Mucosa of rectum (tissue), 2 donors: ENCODE data around the gene MME.
"Not testable (repeated sequence)": the region's sequence is repeated elsewhere in the genome, so short reads cannot be mapped to it uniquely, and the experiment has no call there.

Experiments
- H3K27ac ChIP-seq, 2 donors: one replicate each; pipeline ENCODE4 v1.7.0; 2013; ENCODE audit warnings: inconsistent platforms in 2 of 2, low read depth in 2 of 2, low read length in 2 of 2
- H3K27me3 ChIP-seq, 2 donors: one replicate each; pipeline ENCODE4 v1.7.0; 2013; ENCODE audit warnings: low read length in 2 of 2; ENCODE audit not compliant: control insufficient read depth in 2 of 2, insufficient read depth in 2 of 2
- H3K36me3 ChIP-seq, 2 donors: one replicate each; pipeline ENCODE4 v1.7.0; 2013; ENCODE audit warnings: low read length in 2 of 2; ENCODE audit not compliant: control insufficient read depth in 2 of 2, insufficient read depth in 2 of 2
- H3K4me1 ChIP-seq, 2 donors: one replicate each; pipeline ENCODE4 v1.7.0; 2013; ENCODE audit warnings: low read length in 2 of 2, mild to moderate bottlenecking in 1 of 2; ENCODE audit not compliant: control insufficient read depth in 2 of 2, insufficient read depth in 2 of 2
- H3K4me3 ChIP-seq, 2 donors: one replicate each; pipeline ENCODE4 v1.7.0; 2013; ENCODE audit warnings: low read length in 2 of 2
- H3K9ac ChIP-seq, 2 donors: one replicate each; pipeline ENCODE4 v1.7.0; 2013; ENCODE audit warnings: low read length in 2 of 2, low read depth in 1 of 2, mild to moderate bottlenecking in 1 of 2
- H3K9me3 ChIP-seq, 2 donors: one replicate each; pipeline ENCODE4 v1.7.0; 2013; ENCODE audit warnings: low read length in 2 of 2; ENCODE audit not compliant: control insufficient read depth in 2 of 2
- donor health status: healthy.
- donor health status: Normal muscosa, but diverticular disease.

Gene MME

GRCh38 chr3:155130001-155130400 lies 49.9 kb downstream of the MME start:
- no peaks in the 10 kb centered on the region for H3K36me3 ChIP-seq
- no peak overlapping the region for H3K9ac ChIP-seq
- H3K4me3 ChIP-seq = no peak overlapping the region
- H3K4me1 ChIP-seq = no peaks in the 10 kb centered on the region
- H3K27ac ChIP-seq = no peak overlapping the region
- H3K9me3 ChIP-seq = no peaks in the 10 kb centered on the region
- no peaks in the 10 kb centered on the region for H3K27me3 ChIP-seq

GRCh38 chr3:155131104-155131503 lies 51.0 kb downstream of the MME start:
- no peaks in the 10 kb centered on the region for H3K27me3 ChIP-seq
- H3K4me3 ChIP-seq = no peak overlapping the region
- no peak overlapping the region for H3K9ac ChIP-seq
- H3K27ac ChIP-seq = no peak overlapping the region
- no peaks in the 10 kb centered on the region for H3K9me3 ChIP-seq
- H3K36me3 ChIP-seq = no peaks in the 10 kb centered on the region
- H3K4me1 ChIP-seq = no peaks in the 10 kb centered on the region

GRCh38 chr3:155134311-155134710 lies 54.2 kb downstream of the MME start:
- H3K4me3 ChIP-seq, H3K9ac ChIP-seq, H3K27ac ChIP-seq, H3K9me3 ChIP-seq, H3K36me3 ChIP-seq, H3K4me1 ChIP-seq, H3K27me3 ChIP-seq: not testable (repeated sequence)

- no peaks in the 10 kb centered on the region for H3K9me3 ChIP-seq
Measured at GRCh38 chr3:155135003-155135402, 54.9 kb downstream of the MME start.

GRCh38 chr3:155138677-155139076 lies 58.6 kb downstream of the MME start:
- Histone ChIP-seq H3K9ac (no peak overlapping the region), H3K36me3 (no peaks in the 10 kb centered on the region), H3K9me3 (no peaks in the 10 kb centered on the region), H3K4me1 (no peaks in the 10 kb centered on the region), H3K27ac (no peak overlapping the region), H3K27me3 (no peaks in the 10 kb centered on the region), H3K4me3 (no peak overlapping the region)

More at GRCh38 chr3:155135003-155135402, 54.9 kb downstream of the MME start:
- Histone ChIP-seq H3K27ac (no peak overlapping the region), H3K4me1 (no peaks in the 10 kb centered on the region), H3K27me3 (no peaks in the 10 kb centered on the region), H3K9ac (no peak overlapping the region), H3K4me3 (no peak overlapping the region), H3K36me3 (no peaks in the 10 kb centered on the region)

- no peaks in the 10 kb centered on the region for H3K9me3 ChIP-seq
- no peaks in the 10 kb centered on the region for H3K27me3 ChIP-seq
- no peak overlapping the region for H3K9ac ChIP-seq
- no peak overlapping the region for H3K27ac ChIP-seq
- H3K36me3 ChIP-seq = no peaks in the 10 kb centered on the region
- H3K4me1 ChIP-seq = no peaks in the 10 kb centered on the region
- H3K4me3 ChIP-seq = no peak overlapping the region
Measured at GRCh38 chr3:155147588-155147987, 67.5 kb downstream of the MME start.

- Histone ChIP-seq H3K4me3 (no peak overlapping the region), H3K27ac (no peak overlapping the region), H3K9me3 (no peaks in the 10 kb centered on the region), H3K9ac (no peak overlapping the region), H3K4me1 (no peaks in the 10 kb centered on the region), H3K36me3 (no peaks in the 10 kb centered on the region), H3K27me3 (no peaks in the 10 kb centered on the region)
Measured at GRCh38 chr3:155149494-155149893, 69.4 kb downstream of the MME start.

- no peaks in the 10 kb centered on the region for H3K4me1 ChIP-seq
- no peaks in the 10 kb centered on the region for H3K9me3 ChIP-seq
Measured at GRCh38 chr3:155153242-155154186, 73.4 kb downstream of the MME start.

GRCh38 chr3:155154255-155154654 lies 74.1 kb downstream of the MME start:
- Histone ChIP-seq H3K4me1 (no peaks in the 10 kb centered on the region), H3K27ac (no peak overlapping the region), H3K4me3 (no peak overlapping the region), H3K36me3 (no peaks in the 10 kb centered on the region), H3K9me3 (no peaks in the 10 kb centered on the region), H3K9ac (no peak overlapping the region), H3K27me3 (no peaks in the 10 kb centered on the region)

More at GRCh38 chr3:155153242-155154186, 73.4 kb downstream of the MME start:
- no peak overlapping the region for H3K9ac ChIP-seq
- H3K27me3 ChIP-seq = no peaks in the 10 kb centered on the region
- H3K36me3 ChIP-seq = no peaks in the 10 kb centered on the region
- no peak overlapping the region for H3K4me3 ChIP-seq
- H3K27ac ChIP-seq = no peak overlapping the region

GRCh38 chr3:155158346-155159037 lies 78.4 kb downstream of the MME start:
- Histone ChIP-seq H3K9me3 (no peaks in the 10 kb centered on the region), H3K9ac (no peak overlapping the region), H3K27me3 (no peaks in the 10 kb centered on the region), H3K36me3 (no peaks in the 10 kb centered on the region), H3K27ac (no peak overlapping the region), H3K4me3 (no peak overlapping the region), H3K4me1 (no peaks in the 10 kb centered on the region)
